ENCODE measurements around the gene ASB18. TPM values are rescaled to one million over a fixed set of nuclear protein-coding genes. Genes with fewer than 3 reads are reported as not detected.

Gene ASB18
- total RNA-seq, 1 donor from 2014 or later, result not detected

DNA sequence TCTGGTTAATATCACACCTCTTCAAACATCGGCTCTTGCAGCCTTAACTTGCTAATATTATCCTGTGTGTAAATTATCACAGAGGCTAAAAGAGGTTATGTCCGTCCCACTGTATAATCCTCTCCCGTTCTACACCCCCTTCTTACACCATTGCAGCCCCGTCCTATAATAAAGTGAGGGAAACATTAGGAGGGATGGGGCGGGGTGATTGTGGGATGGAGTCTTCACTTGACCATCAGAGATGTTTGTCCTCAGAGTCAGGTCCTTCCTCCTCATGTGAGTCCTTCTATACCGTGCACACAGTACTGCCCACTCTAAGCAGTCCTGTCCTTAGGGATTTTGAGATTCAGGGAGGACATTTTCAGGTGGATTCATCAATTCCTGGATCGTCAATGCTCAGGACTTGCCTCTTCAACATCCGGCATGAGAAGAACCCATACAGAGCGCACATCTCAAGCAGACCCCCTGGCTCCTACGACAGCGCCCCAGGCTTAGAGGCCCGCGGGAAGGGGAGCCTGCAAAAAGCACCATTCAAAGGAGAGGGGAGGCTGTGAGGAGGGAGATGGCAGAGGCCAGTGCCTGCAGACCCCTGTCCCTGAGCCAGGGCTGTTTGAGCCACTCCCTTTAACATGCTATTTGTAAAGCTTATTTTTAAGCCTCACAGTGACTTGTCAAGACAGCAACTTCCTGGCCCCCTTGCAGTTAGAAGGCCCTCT, 42.8 kb upstream of the ASB18 start:
- Histone ChIP-seq H3K4me3 (no peak overlapping the region), H3K4me1 (no peaks in the 10 kb centered on the region), H3K27me3 (no peaks in the 10 kb centered on the region), H3K36me3 (no peaks in the 10 kb centered on the region), H3K9me3 (no peaks in the 10 kb centered on the region), H3K27ac (no peak overlapping the region)
- DNase-seq, result no peak
- TF ChIP-seq, protein P1, sequence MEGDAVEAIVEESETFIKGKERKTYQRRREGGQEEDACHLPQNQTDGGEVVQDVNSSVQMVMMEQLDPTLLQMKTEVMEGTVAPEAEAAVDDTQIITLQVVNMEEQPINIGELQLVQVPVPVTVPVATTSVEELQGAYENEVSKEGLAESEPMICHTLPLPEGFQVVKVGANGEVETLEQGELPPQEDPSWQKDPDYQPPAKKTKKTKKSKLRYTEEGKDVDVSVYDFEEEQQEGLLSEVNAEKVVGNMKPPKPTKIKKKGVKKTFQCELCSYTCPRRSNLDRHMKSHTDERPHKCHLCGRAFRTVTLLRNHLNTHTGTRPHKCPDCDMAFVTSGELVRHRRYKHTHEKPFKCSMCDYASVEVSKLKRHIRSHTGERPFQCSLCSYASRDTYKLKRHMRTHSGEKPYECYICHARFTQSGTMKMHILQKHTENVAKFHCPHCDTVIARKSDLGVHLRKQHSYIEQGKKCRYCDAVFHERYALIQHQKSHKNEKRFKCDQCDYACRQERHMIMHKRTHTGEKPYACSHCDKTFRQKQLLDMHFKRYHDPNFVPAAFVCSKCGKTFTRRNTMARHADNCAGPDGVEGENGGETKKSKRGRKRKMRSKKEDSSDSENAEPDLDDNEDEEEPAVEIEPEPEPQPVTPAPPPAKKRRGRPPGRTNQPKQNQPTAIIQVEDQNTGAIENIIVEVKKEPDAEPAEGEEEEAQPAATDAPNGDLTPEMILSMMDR (IDR thresholded peaks at IDR 0.05), result no peak
- intact Hi-C loops (cut with DNase I), result no loop called here
- no peak for ATAC-seq

DNA sequence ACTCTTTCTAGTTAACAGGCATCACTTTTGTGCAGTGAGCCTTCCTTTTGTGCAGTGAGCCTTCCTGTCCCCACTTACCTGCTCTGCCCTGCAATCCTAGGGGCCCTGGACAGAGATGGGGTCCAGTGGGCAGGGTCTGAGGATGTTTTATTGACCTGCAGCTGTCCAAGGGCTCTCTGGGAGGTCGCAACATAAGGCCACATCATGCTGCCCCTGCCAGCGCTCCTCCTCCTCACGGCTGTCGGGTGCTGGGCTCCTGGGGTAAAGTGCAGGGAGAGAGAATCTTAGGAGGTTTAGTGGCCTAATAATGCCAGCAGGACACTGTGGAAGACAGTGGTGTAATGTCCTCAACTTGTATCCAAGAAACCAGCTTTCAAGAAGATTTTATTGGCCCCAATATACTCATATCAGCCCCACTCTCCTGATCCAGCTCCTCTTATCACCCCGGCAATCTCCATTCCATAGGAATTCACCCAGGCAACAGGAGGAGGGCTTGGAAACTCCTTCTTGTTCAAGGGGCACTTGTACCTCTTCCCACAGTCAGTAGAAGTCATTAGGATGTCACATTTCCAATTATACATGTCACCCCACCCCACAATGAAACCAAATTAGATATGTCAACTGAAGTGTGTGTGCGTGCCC, 41.9 kb upstream of the ASB18 start:
- Histone ChIP-seq H3K36me3 (no peaks in the 10 kb centered on the region), H3K27me3 (no peaks in the 10 kb centered on the region), H3K9me3 (no peaks in the 10 kb centered on the region), H3K4me1 (no peaks in the 10 kb centered on the region), H3K27ac (no peak overlapping the region), H3K4me3 (no peak overlapping the region)
- DNase-seq (no peak), ATAC-seq (no peak)
- intact Hi-C loops (cut with DNase I), result no loop called here
- TF ChIP-seq, protein P1 (IDR thresholded peaks at IDR 0.05), result no peak

DNA sequence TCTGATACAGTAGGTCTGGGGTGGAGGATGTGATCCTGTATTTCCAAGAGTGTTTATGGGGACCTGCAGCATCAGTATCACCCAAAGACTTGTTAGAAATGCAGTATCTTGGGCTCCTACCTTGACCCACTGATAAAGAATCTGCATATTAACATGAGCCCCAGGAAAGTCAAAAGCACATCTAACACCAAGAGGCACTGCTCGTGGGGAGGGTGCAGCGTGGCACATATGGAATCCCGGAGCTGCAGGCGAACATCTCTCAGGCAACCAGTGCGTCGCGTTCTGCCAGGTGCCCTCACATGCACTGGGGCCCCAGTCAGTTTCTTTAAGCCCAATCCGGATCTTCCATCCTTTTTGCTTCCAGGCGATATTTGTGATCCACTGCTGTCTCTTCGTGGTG, 41.3 kb upstream of the ASB18 start:
- no peaks in the 10 kb centered on the region for H3K36me3 ChIP-seq

DNA sequence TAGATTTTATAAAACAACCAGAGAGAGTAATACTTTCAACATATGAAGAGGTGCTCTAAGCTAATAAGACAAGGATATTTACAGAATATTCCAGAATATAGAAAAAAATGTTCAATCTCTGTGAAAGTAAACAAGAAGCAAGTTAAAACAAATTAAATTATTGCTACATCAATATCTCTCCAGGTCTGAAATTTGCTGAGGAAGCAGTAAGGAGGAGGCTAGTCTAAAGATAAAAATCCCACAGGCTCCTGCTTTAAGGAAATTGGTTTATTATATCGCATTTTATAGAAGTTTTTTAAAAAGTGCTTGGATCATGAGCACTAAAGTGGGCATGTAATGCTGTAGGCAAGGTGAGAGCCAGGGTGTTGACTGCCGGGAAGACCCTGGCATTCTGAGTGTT, 39.7 kb upstream of the ASB18 start:
- DNase-seq, result no peak
- H3K9me3 ChIP-seq, result no peaks in the 10 kb centered on the region

More for the DNA sequence above, 41.3 kb upstream of the ASB18 start:
- ATAC-seq (no peak), DNase-seq (no peak)
- TF ChIP-seq, protein P1 (IDR thresholded peaks at IDR 0.05), result no peak
- H3K27me3 ChIP-seq, result no peaks in the 10 kb centered on the region
- no peaks in the 10 kb centered on the region for H3K9me3 ChIP-seq
- H3K27ac ChIP-seq, result no peak overlapping the region
- intact Hi-C loops (cut with DNase I), result no loop called here
- H3K4me3 ChIP-seq, result no peak overlapping the region
- H3K4me1 ChIP-seq, result no peaks in the 10 kb centered on the region

DNA sequence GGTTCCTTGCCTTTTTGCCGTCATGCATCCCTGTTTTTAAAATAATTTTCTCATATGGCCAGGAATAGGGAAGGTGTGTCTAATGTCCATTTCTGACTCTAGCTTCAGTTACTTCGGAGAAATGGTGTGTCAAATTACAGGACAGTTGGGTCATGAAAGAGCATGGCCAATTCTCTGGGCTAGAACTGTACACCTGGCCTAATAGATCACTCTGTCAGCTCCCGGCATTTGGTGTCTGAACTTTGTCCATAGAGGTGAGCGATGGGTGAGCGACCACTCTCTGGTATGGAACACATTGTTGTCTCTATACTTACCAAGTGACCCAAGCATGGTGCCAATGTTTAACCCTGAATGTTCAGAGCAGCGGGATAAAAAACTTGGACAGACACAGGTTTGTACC, 38.3 kb upstream of the ASB18 start:
- intact Hi-C loops (cut with DNase I), result no loop called here
- no peak overlapping the region for H3K27ac ChIP-seq
- no peaks in the 10 kb centered on the region for H3K4me1 ChIP-seq
- no peak for DNase-seq
- no peak for ATAC-seq
- no peak overlapping the region for H3K4me3 ChIP-seq
- H3K27me3 ChIP-seq, result no peaks in the 10 kb centered on the region
- TF ChIP-seq, protein P1 (IDR thresholded peaks at IDR 0.05), result no peak
- H3K9me3 ChIP-seq, result no peaks in the 10 kb centered on the region
- H3K36me3 ChIP-seq, result no peaks in the 10 kb centered on the region

More for the DNA sequence above, 39.7 kb upstream of the ASB18 start:
- no peaks in the 10 kb centered on the region for H3K27me3 ChIP-seq
- H3K36me3 ChIP-seq, result no peaks in the 10 kb centered on the region
- H3K27ac ChIP-seq, result no peak overlapping the region
- no peak overlapping the region for H3K4me3 ChIP-seq
- ATAC-seq, result no peak
- no peaks in the 10 kb centered on the region for H3K4me1 ChIP-seq
- intact Hi-C loops (cut with DNase I), result no loop called here
- TF ChIP-seq, protein P1 (IDR thresholded peaks at IDR 0.05), result no peak
